Adrenal gland (tissue), 12 donors: Measurements from ENCODE around the gene APOB. TPM values are rescaled to one million over a fixed set of nuclear protein-coding genes. Genes with fewer than 3 reads are reported as not detected.
A peak's percentile ranks its signal among the peaks of the same experiment; 100 is the strongest.

ENCODE experiments used
- DNase-seq, 7 donors: peaks; one replicate each; pipeline ENCODE4 v3.0.0-alpha.2; 2019 to 2020
- H3K27ac ChIP-seq, 5 donors: fragments of 200-600 bp; sonication (generic) in 4 of 5; 1 replicate in 3 of 5; 2 replicates in 2 of 5; pipeline versions ENCODE4 v1.5.1 to v1.8.0; 2016 to 2020; ENCODE audit warnings: mild to moderate bottlenecking in 1 of 5
- H3K27me3 ChIP-seq: fragments of 200-600 bp; 2 replicates; pipeline ENCODE4 v1.8.0; 2021
- H3K36me3 ChIP-seq, 2 donors: fragments of 200-600 bp; replicated peaks in 1 of 2; 1 replicate in 1 of 2; 2 replicates in 1 of 2; pipeline versions ENCODE4 v1.5.1 to v1.8.0; 2018 to 2022
- H3K4me1 ChIP-seq, 2 donors: fragments of 200-600 bp; replicated peaks in 1 of 2; 1 replicate in 1 of 2; 2 replicates in 1 of 2; pipeline versions ENCODE4 v1.5.1 to v1.8.0; 2018 to 2021
- H3K4me3 ChIP-seq, 4 donors: fragments of 200-600 bp; sonication (generic) in 3 of 4; one replicate each; pipeline ENCODE4 v1.5.1; 2016 to 2018
- H3K9me3 ChIP-seq, 3 donors: fragments of 200-600 bp; sonication (generic) in 1 of 3; replicated peaks in 1 of 3; 1 replicate in 2 of 3; 2 replicates in 1 of 3; pipeline versions ENCODE4 v1.5.1 to v1.8.0; 2016 to 2021
- CTCF ChIP-seq, 6 experiments: fragments of 450-650 bp in 4 of 6; fragments of 200-600 bp in 2 of 6; sonication (generic) in 1 of 6; IDR thresholded peaks; 1 replicate in 5 of 6; 2 replicates in 1 of 6; pipeline versions ENCODE4 v1.5.1 to v1.8.0; 2016 to 2021; ENCODE audit warnings: antibody characterized with exemption in 6 of 6, mild to moderate bottlenecking in 2 of 6, moderate library complexity in 1 of 6
- POLR2A ChIP-seq, 2 donors: fragments of 450-650 bp; IDR thresholded peaks; one replicate each; pipeline ENCODE4 v1.6.1; 2017; ENCODE audit warnings: antibody characterized with exemption in 2 of 2, mild to moderate bottlenecking in 2 of 2, moderate library complexity in 1 of 2
- WGBS, 4 donors: extraction: QIAGEN DNeasy Blood & Tissue Kit in 2 of 4; methylation state at CpG; one replicate each; pipeline versions ENCODE4 v1.1.5 to v1.1.7; 2013 to 2017; 5-methylcytosine and 5-hydroxymethylcytosine counted together
- intact Hi-C, 2 donors: fragments of 100-400 bp; cut with DNase I; formaldehyde crosslinking; loops; one replicate each; pipeline versions ENCODE4 v1.14.1 to v1.15.0; 2022 to 2023
- polyA plus RNA-seq, 3 donors: library from polyadenylated mRNA; stranded (reverse); fragments of 200-250 nt in 2 of 3; fragments of 350-450 nt in 1 of 3; fragmentation: Illumina TruSeq in 1 of 3; extraction: RNeasy Lipid Tissue Mini Kit (QIAGEN cat#74804) in 1 of 3; gene quantifications; one replicate each; pipeline ENCODE4 v1.2.3, GENCODE V29; 2013 to 2014
- total RNA-seq, 9 donors: library from RNA; depleted of rRNA in 4 of 9; stranded (reverse); fragments of >200 nt in 4 of 9; fragments of 120-200 nt in 1 of 9; fragmentation: NEBNext Ultra II Directional in 1 of 9; extraction: Animal tissue kit (Norgen Biotek cat#: 25700) in 1 of 9; gene quantifications; one replicate each; pipeline versions ENCODE4 v1.1.0 to v1.2.4, GENCODE V29; 2013 to 2023
- donor health status: healthy with polysubstance abuse.
- donor health status: Bipolar disorder and iron deficiency.
- donor health status: DM: yes; HTN: yes; CAD: no.
- donor health status: DM: no; HTN: no; CAD: no.
- donor health status: DM: no; HTN: no; CAD: no.
- donor health status: DM: yes; HTN: yes; CAD: no.

Gene APOB
- total and polyA plus RNA-seq, 12 donors, result under 0.01 to 1.9 (median 0.16) TPM; not detected in 1

DNA sequence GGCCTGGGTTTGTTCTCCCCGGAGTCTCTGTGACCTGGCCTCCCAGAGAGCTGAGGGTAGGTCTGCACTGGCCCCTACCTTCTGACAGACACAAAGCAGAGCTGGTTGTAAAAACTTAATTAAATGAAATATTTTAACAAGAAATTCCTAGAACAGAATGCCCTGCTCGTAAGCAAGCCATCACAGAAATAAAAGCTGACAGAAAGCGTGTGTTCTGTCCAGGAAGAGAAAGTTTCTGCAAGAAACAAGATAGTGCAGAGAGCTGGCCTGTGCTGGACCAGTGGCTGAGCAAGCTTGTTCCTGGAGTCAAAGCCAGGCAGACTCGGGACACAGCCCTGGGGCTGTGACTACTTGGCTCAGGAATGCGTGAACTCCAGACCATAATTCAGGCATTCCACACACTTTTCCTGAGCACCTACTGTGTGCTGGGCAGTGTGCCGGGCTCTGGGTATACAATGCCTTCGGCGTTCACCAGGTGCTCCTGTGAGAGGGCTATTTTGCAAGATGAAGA lies 51.6 kb downstream of the APOB start:
- intact Hi-C loops, result no loop called here
- no peaks in the 10 kb centered on the region for H3K9me3 ChIP-seq
- DNase-seq, result peak in 2 of 7 donors; percentile 2 to 17
- H3K27ac ChIP-seq, result no peak overlapping the region
- H3K27me3 ChIP-seq, result no peaks in the 10 kb centered on the region
- no peak overlapping the region for H3K4me3 ChIP-seq
- no peaks in the 10 kb centered on the region for H3K36me3 ChIP-seq
- no peaks in the 10 kb centered on the region for H3K4me1 ChIP-seq
- WGBS, 4 donors, result 51 to 75% (median 70%) methylated on average over 5 to 8 of the region's 8 CpGs
- TF ChIP-seq POLR2A (IDR thresholded peaks at IDR 0.05) (no peak), CTCF (IDR thresholded peaks at IDR 0.05) (no peak)

DNA sequence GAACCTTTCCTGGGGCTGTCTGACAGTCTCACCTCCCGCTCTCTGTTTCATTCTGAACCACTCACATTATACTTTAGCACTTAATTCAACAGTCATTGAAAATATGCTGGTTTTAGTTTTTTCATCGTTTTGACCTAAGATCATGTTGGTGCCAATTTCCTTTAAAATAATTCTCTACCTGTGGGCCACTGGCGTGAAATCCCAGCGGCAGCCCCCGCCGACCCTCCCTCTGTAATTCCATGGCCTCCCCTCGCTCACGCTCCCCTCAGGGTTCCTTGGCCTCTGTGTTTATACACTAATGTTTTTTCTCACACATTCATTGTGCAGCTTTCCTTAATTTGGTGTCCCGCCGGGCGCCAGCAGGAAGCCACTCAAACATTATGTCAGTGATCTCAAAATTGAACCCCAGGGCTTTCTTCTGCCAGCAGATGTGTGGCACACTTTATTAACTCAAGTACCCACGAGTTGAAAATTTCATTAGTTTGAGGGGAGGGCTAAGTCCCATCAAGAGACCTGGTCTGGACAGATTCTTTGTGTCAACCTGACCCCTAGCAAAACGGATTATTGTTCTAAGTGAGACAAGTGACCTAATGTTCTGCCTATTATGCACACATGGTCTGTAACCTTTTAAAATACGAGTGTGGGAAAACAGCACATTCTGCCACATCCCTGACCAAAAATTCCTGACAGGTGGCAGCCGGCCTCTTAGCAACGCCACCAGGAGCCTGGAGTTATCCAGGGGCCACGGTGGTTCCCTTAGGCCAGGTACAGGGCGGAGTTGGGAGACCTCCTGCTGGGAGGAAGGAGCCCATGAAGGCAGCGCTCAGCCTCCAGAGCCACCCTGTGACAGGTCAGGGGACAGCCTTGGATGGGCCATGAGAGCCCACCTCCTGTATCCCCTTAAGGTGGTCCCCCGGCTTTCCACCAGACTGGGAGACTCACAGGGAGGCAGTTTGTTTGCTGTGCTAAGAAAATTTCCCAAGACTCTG lies 53.1 kb downstream of the APOB start:
- H3K36me3 ChIP-seq, result no peaks in the 10 kb centered on the region
- WGBS, 4 donors, result 83 to 87% (median 85%) methylated on average over 20 of the region's 20 CpGs
- H3K9me3 ChIP-seq, result no peaks in the 10 kb centered on the region
- no peak overlapping the region for H3K4me3 ChIP-seq
- DNase-seq, result no peak
- H3K27ac ChIP-seq, result no peak overlapping the region
- no peaks in the 10 kb centered on the region for H3K27me3 ChIP-seq
- intact Hi-C loops, result no loop called here
- H3K4me1 ChIP-seq, result no peaks in the 10 kb centered on the region
- TF ChIP-seq CTCF (IDR thresholded peaks at IDR 0.05), result no peak
- TF ChIP-seq POLR2A (IDR thresholded peaks at IDR 0.05), result no peak

DNA sequence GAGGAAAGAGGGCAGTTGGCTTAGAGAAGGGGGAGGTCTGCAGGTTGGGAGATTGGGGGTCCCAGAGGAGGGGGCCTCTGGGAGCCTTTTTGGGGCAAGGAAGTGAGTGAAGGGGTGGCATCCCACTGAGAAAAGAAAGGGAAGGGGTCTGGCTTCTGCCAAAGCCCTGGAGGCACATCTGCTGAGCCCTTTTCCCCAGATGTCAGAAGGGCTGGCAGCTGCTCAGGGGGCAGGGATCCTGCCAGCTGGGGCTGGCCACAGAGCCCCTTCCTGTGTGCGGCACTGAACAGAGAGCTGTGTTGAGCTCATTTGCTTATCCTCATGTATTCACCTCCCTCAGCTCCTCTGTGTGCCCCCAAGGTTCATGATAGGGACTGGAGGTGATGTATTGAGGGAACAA lies 54.5 kb downstream of the APOB start:
- Histone ChIP-seq H3K4me1 (no peaks in the 10 kb centered on the region), H3K27ac (no peak overlapping the region), H3K4me3 (no peak overlapping the region), H3K27me3 (no peaks in the 10 kb centered on the region), H3K36me3 (no peaks in the 10 kb centered on the region), H3K9me3 (no peaks in the 10 kb centered on the region)
- no peak for DNase-seq
- 86 to 100% (median 88%) methylated on average over 1 of the region's 1 CpG; no CpG with 5 or more reads in 1 of the 4 donors for WGBS, 4 donors
- intact Hi-C loops, result no loop called here
- no peak for TF ChIP-seq POLR2A (IDR thresholded peaks at IDR 0.05)
- no peak for TF ChIP-seq CTCF (IDR thresholded peaks at IDR 0.05)

- Histone ChIP-seq H3K4me1 (no peaks in the 10 kb centered on the region), H3K27ac (no peak overlapping the region), H3K4me3 (no peak overlapping the region), H3K27me3 (no peaks in the 10 kb centered on the region), H3K36me3 (no peaks in the 10 kb centered on the region), H3K9me3 (no peaks in the 10 kb centered on the region)
- intact Hi-C loops, result no loop called here
- TF ChIP-seq POLR2A (IDR thresholded peaks at IDR 0.05) (no peak), CTCF (IDR thresholded peaks at IDR 0.05) (no peak)
- no peak for DNase-seq
- 69 to 100% (median 81%) methylated on average over 2 to 4 of the region's 4 CpGs for WGBS, 4 donors
Measured at GRCh38 chr2:20988905-20989304, 55.0 kb downstream of the APOB start.
